HepG2 (cell line): Measurements from ENCODE around the gene PNPLA2. TPM values are rescaled to one million over a fixed set of nuclear protein-coding genes. Genes with fewer than 3 reads are reported as not detected.

Source experiments
- ATAC-seq: fragments of 200-7000 bp; cut with Tn5 transposase; 3 replicates; pipeline ENCODE4 v1.9.1; 2020; ENCODE audit warnings: mild to moderate bottlenecking, moderate library complexity
- BruUV-seq: library from RNA; stranded (reverse); fragments of 400-500 nt; replicated peaks from 2 replicates; lab custom pipeline; 2021; lab: Mats Ljungman, UMichigan
- CTCF ChIA-PET: fragments of 300-600 bp; formaldehyde crosslinking; extraction: SDS; loops from one replicate; lab custom pipeline; 2021; ENCODE audit warnings: low total read pairs, inconsistent platforms, low intra/inter-chr PET ratio; lab: Yijun Ruan, JAX
- POLR2A ChIA-PET: fragments of 350-600 bp; sonication (Branson Sonifier 250); formaldehyde crosslinking; loops from one replicate; lab custom pipeline; 2020; ENCODE audit warnings: antibody characterized with exemption, inconsistent platforms; lab: Yijun Ruan, JAX
- DNase-seq: peaks from one replicate; pipeline ENCODE4 v3.0.0-alpha.2; 2015; ENCODE audit warnings: low spot score
- FAIRE-seq: peaks from 3 replicates; lab custom pipeline; 2011; peaks lifted over from hg19 to GRCh38; lab: Jason Lieb, UNC
- H2AFZ ChIP-seq: one replicate; pipeline ENCODE4 v1.6.1; 2011; ENCODE audit warnings: low read length, inconsistent platforms
- H3K27ac ChIP-seq: fragments of 300-600 bp; 3 replicates; pipeline ENCODE4 v1.8.0; 2011; ENCODE audit warnings: mixed run types, mild to moderate bottlenecking, mixed read lengths, low read length, inconsistent platforms; ENCODE audit not compliant: insufficient read depth; ENCODE audit errors: extremely low read length
- H3K27me3 ChIP-seq, 2 experiments: fragments of 200-600 bp in 1 of 2; 2 replicates in 1 of 2; 3 replicates in 1 of 2; pipeline versions ENCODE4 v1.6.0 to v1.8.0; 2011; ENCODE audit warnings: low read length in 2 of 2, mild to moderate bottlenecking in 2 of 2, moderate library complexity in 2 of 2, inconsistent platforms in 1 of 2; ENCODE audit not compliant: insufficient read depth in 2 of 2, control insufficient read depth in 1 of 2
- H3K36me3 ChIP-seq, 2 experiments: fragments of 200-600 bp in 1 of 2; replicated peaks in 1 of 2; 2 replicates in 1 of 2; 3 replicates in 1 of 2; pipeline versions ENCODE4 v1.5.1 to v1.8.0; 2011; ENCODE audit warnings: low read length in 2 of 2, inconsistent platforms in 1 of 2; ENCODE audit not compliant: insufficient read depth in 2 of 2, control insufficient read depth in 1 of 2
- H3K4me1 ChIP-seq: 2 replicates; pipeline ENCODE4 v1.5.1; 2012; ENCODE audit warnings: low read length, inconsistent platforms; ENCODE audit not compliant: insufficient read depth
- H3K4me2 ChIP-seq: 2 replicates; pipeline ENCODE4 v1.6.0; 2011; ENCODE audit warnings: low read depth, low read length, inconsistent platforms
- H3K4me3 ChIP-seq, 3 experiments: fragments of 200-600 bp in 1 of 3; sonication (generic), shearing (Covaris generic) in 1 of 3; replicated peaks in 1 of 3; 2 replicates each; pipeline ENCODE4 v1.5.1; 2011 to 2016; ENCODE audit warnings: low read length in 3 of 3, inconsistent platforms in 2 of 3, low read depth in 2 of 3, mild to moderate bottlenecking in 2 of 3, control low read depth in 1 of 3, mixed read lengths in 1 of 3; ENCODE audit not compliant: insufficient read depth in 1 of 3
- H3K79me2 ChIP-seq: one replicate; pipeline ENCODE4 v1.6.1; 2011; ENCODE audit warnings: low read length, inconsistent platforms; ENCODE audit not compliant: insufficient read depth
- H3K9ac ChIP-seq: 2 replicates; pipeline ENCODE4 v1.6.0; 2011; ENCODE audit warnings: mild to moderate bottlenecking, low read depth, low read length, inconsistent platforms; ENCODE audit not compliant: insufficient read depth
- H3K9me3 ChIP-seq: 2 replicates; pipeline ENCODE4 v1.5.1; 2012; ENCODE audit warnings: mild to moderate bottlenecking, low read length
- H4K20me1 ChIP-seq: 2 replicates; pipeline ENCODE4 v1.6.0; 2011; ENCODE audit warnings: inconsistent platforms, mild to moderate bottlenecking, low read length, moderate library complexity; ENCODE audit not compliant: insufficient read depth
- ARNT2 ChIP-seq: sonication (generic); formaldehyde crosslinking; IDR thresholded peaks from 2 replicates; pipeline ENCODE4 v1.8.0; 2022; ENCODE audit warnings: mild to moderate bottlenecking, low read depth, missing genetic modification reagents, moderate library complexity
- IKZF1 ChIP-seq: fragments of 450-650 bp; IDR thresholded peaks from 2 replicates; pipeline ENCODE4 v1.7.1; 2016
- ISL2 ChIP-seq: sonication (generic); formaldehyde crosslinking; IDR thresholded peaks from 2 replicates; pipeline ENCODE4 v1.5.0; 2020; ENCODE audit warnings: missing genetic modification reagents
- RAD51 ChIP-seq: fragments of 450-650 bp; IDR thresholded peaks from 2 replicates; pipeline ENCODE4 v1.6.1; 2016; ENCODE audit warnings: borderline replicate concordance
- SP4 ChIP-seq: sonication (generic); formaldehyde crosslinking; IDR thresholded peaks from 2 replicates; pipeline ENCODE4 v1.8.1; 2023; ENCODE audit warnings: mild to moderate bottlenecking, missing genetic modification reagents
- ZFP41 ChIP-seq: sonication (generic); formaldehyde crosslinking; IDR thresholded peaks from 2 replicates; pipeline ENCODE4 v1.4.0; 2020; ENCODE audit warnings: mild to moderate bottlenecking, missing genetic modification reagents, borderline replicate concordance
- ZNF124 ChIP-seq: sonication (generic); formaldehyde crosslinking; IDR thresholded peaks from 2 replicates; pipeline ENCODE4 v1.4.0; 2020; ENCODE audit warnings: missing genetic modification reagents
- ZNF331 ChIP-seq: sonication (generic); formaldehyde crosslinking; IDR thresholded peaks from 2 replicates; pipeline ENCODE4 v1.4.0; 2020; ENCODE audit warnings: missing genetic modification reagents
- ZNF639 ChIP-seq: conservative IDR thresholded peaks from 2 replicates; pipeline ENCODE4 v1.6.1; 2018; ENCODE audit warnings: missing genetic modification reagents
- WGBS: methylation state at CpG from one replicate; pipeline ENCODE4 v1.1.6; 2017; ENCODE audit warnings: low lambda C conversion rate; 5-methylcytosine and 5-hydroxymethylcytosine counted together
- in situ Hi-C: cut with HindIII; loops from 2 replicates; pipeline ENCODE4 v1.10.0; 2017; ENCODE audit warnings: low pct_unique_long_range_greater_than_20kb; ENCODE audit not compliant: extremely low pct_ligation_motif_present
- intact Hi-C: fragments of 100-400 bp; cut with micrococcal nuclease; formaldehyde crosslinking; loops from one replicate; pipeline ENCODE4 v1.10.0; 2022; ENCODE audit not compliant: unreplicated experiment
- polyA plus RNA-seq, 8 experiments: library from polyadenylated mRNA; depleted of rRNA in 3 of 8; stranded (reverse) in 7 of 8; unstranded in 1 of 8; fragments of >200 nt; fragmentation: Illumina TruSeq in 4 of 8; extraction: Trizol in 4 of 8; gene quantifications; 2 replicates each; pipeline versions ENCODE4 v1.2.1 to v1.2.3, GENCODE V29; 2011 to 2016; ENCODE audit warnings: low read depth in 4 of 8, missing spikeins in 1 of 8, mixed read lengths in 1 of 8; ENCODE audit not compliant: insufficient read depth in 1 of 8
- total RNA-seq, 5 experiments: library from RNA; depleted of rRNA; stranded (reverse); fragments of >200 nt; fragmentation: Illumina TruSeq; extraction: Trizol; gene quantifications; 2 replicates each; pipeline ENCODE4 v1.2.3, GENCODE V29; 2016; ENCODE audit warnings: low read depth in 1 of 5
- TF ChIP-seq, protein P1 (sequence below): sonication (generic); formaldehyde crosslinking; IDR thresholded peaks from 2 replicates; pipeline ENCODE4 v1.5.1; 2020; ENCODE audit warnings: mild to moderate bottlenecking, missing genetic modification reagents, moderate library complexity
- TF ChIP-seq, protein P2 (sequence below): sonication (generic); formaldehyde crosslinking; IDR thresholded peaks from 2 replicates; pipeline ENCODE4 v1.4.0; 2020; ENCODE audit warnings: missing genetic modification reagents

PNPLA2 gene
- total and polyA plus RNA-seq, 2 of the 13 experiments (the other 11 are each of a cell fraction or from before 2014, with no cell fraction given): 10.5 to 43.2 TPM

DNA sequence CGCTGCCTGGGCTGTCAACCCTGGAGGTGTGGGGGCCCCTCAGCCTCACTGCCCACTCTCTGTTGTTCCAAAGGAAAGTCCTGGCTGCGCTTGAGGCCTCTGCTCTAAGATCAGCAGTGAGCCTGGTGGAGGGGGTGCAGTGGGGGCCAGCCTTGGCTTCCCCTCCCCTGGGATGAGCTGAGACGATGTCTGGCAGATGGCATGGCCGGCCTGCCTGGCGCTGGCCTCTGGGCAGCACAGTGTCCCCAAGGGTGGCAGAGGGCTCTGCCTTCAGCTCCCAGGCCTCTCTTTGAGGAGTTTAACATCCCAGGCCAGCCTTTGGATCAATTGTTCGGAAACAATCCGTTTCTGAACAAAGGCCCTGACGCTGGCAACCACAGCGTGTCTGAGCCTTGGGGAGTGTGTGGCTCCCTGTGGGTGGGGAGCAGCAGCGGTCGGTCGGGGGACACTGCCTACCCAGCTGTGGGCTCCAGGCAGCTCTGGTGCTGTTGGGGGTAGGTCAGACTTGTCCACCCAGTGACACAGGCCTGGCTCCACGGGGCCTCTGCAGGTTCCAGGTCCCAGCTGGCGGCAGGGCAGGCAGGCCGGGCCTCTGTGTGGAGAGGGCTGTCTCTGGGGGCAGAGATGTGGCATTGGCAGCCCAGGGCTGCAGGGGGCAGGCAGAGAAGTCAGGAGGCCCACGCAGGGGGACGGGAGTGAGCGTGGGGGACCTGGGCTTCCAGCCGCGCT is 36.1 kb downstream of the PNPLA2 start:
- Histone ChIP-seq H3K27me3 (no peaks in the 10 kb centered on the region), H3K79me2 (no peaks in the 10 kb centered on the region), H3K4me3 (no peak overlapping the region), H3K4me1 (no peaks in the 10 kb centered on the region), H3K9ac (no peak overlapping the region), H2AFZ (no peak overlapping the region), H3K9me3 (no peaks in the 10 kb centered on the region), H3K27ac (no peak overlapping the region), H3K4me2 (no peak overlapping the region), H4K20me1 (no peaks in the 10 kb centered on the region; the same call in 1 of the 2 replicates), H3K36me3 (no peaks in the 10 kb centered on the region; a peak in 1 of 5 replicates)
- ChIA-PET POLR2A (interaction anchor here (1.7 kb wide), 1 partner anchor 28 kb away, joined by 4 read pairs; no protein-coding TSS in a partner anchor), CTCF (no interaction called here)
- in situ Hi-C loops: no loop called here
- ATAC-seq (no peak), DNase-seq (no peak), FAIRE-seq (no peak)
- no peak for TF ChIP-seq ZNF331 (CRISPR knock-in tag)
- WGBS: 100% methylated on average over 1 of the region's 20 CpGs
- intact Hi-C loops: no loop called here
- BruUV-seq: no TSS peak

DNA sequence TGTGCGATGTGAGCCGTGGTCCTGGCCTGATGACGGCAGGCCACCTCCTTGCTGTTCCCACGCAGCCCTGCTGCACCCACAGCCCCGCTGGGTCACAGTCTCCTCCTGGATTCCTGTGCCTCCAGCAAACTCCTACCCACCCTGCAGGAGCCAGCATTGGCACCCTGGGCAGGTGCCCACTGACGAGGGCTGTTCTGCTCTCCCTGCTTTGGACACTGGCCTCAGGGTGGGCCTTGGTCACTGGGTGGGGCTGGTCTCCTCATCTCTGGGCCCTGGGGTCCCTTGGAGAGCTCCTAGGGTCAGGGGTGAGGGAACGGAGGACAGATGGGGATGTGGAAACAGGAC is 36.6 kb downstream of the PNPLA2 start:
- FAIRE-seq: no peak
- no peak overlapping the region for H3K27ac ChIP-seq
- H2AFZ ChIP-seq: no peak overlapping the region
- H3K79me2 ChIP-seq: no peaks in the 10 kb centered on the region
- H3K9me3 ChIP-seq: no peaks in the 10 kb centered on the region
- no peak for ATAC-seq
- no peak overlapping the region for H3K9ac ChIP-seq
- POLR2A ChIA-PET: interaction anchor here (1.7 kb wide), 1 partner anchor 29 kb away, joined by 4 read pairs; no protein-coding TSS in a partner anchor
- H3K36me3 ChIP-seq: no peaks in the 10 kb centered on the region; a peak in 1 of 5 replicates
- H4K20me1 ChIP-seq: no peaks in the 10 kb centered on the region; the same call in 1 of the 2 replicates
- H3K4me3 ChIP-seq: no peak overlapping the region
- no peak overlapping the region for H3K4me2 ChIP-seq
- CTCF ChIA-PET: no interaction called here
- intact Hi-C loops (no loop called here), in situ Hi-C loops (no loop called here)
- no peak for DNase-seq
- BruUV-seq: no TSS peak
- H3K4me1 ChIP-seq: no peaks in the 10 kb centered on the region
- H3K27me3 ChIP-seq: no peaks in the 10 kb centered on the region
- WGBS: 98% methylated on average over 6 of the region's 7 CpGs
- TF ChIP-seq ISL2 (CRISPR knock-in tag): no peak
- TF ChIP-seq ZNF639 (CRISPR knock-in tag): no peak
- TF ChIP-seq, protein P1, sequence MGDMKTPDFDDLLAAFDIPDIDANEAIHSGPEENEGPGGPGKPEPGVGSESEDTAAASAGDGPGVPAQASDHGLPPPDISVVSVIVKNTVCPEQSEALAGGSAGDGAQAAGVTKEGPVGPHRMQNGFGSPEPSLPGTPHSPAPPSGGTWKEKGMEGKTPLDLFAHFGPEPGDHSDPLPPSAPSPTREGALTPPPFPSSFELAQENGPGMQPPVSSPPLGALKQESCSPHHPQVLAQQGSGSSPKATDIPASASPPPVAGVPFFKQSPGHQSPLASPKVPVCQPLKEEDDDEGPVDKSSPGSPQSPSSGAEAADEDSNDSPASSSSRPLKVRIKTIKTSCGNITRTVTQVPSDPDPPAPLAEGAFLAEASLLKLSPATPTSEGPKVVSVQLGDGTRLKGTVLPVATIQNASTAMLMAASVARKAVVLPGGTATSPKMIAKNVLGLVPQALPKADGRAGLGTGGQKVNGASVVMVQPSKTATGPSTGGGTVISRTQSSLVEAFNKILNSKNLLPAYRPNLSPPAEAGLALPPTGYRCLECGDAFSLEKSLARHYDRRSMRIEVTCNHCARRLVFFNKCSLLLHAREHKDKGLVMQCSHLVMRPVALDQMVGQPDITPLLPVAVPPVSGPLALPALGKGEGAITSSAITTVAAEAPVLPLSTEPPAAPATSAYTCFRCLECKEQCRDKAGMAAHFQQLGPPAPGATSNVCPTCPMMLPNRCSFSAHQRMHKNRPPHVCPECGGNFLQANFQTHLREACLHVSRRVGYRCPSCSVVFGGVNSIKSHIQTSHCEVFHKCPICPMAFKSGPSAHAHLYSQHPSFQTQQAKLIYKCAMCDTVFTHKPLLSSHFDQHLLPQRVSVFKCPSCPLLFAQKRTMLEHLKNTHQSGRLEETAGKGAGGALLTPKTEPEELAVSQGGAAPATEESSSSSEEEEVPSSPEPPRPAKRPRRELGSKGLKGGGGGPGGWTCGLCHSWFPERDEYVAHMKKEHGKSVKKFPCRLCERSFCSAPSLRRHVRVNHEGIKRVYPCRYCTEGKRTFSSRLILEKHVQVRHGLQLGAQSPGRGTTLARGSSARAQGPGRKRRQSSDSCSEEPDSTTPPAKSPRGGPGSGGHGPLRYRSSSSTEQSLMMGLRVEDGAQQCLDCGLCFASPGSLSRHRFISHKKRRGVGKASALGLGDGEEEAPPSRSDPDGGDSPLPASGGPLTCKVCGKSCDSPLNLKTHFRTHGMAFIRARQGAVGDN: no peak
- TF ChIP-seq, protein P2, sequence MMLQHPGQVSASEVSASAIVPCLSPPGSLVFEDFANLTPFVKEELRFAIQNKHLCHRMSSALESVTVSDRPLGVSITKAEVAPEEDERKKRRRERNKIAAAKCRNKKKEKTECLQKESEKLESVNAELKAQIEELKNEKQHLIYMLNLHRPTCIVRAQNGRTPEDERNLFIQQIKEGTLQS (CRISPR knock-in tag): no peak
- no peak for TF ChIP-seq IKZF1
- no peak for TF ChIP-seq ZFP41 (CRISPR knock-in tag)
- TF ChIP-seq ARNT2: no peak
- TF ChIP-seq ZNF124 (CRISPR knock-in tag): no peak
- TF ChIP-seq RAD51: no peak
- TF ChIP-seq SP4: no peak
